ENCODE data around the gene TCERG1L.

GRCh38 chr10:131141645-131142516 lies 169.6 kb downstream of the TCERG1L start:
- TF ChIP-seq CTCF (IDR thresholded peaks at IDR 0.05; ENCODE audit: poor library complexity, severe bottlenecking), result no peak
- no peak for TF ChIP-seq POLR2AphosphoS5 (IDR thresholded peaks at IDR 0.05)
- TF ChIP-seq EZH2 (IDR thresholded peaks at IDR 0.05; ENCODE audit: borderline replicate concordance, insufficient read depth, low read length, poor library complexity, severe bottlenecking), result no peak
